ENCODE results near the gene ATP6V0A1. TPM values are rescaled to one million over a fixed set of nuclear protein-coding genes. Genes with fewer than 3 reads are reported as not detected.

ATP6V0A1 gene
- total RNA-seq, 4 donors from 2014 or later, result 51.9 to 74.9 (median 63.9) TPM

- H3K4me1 ChIP-seq, result peaks cover 76 to 94% (median 84%) of the 10 kb centered on the region in 4 donors
- DNase-seq (ENCODE audit: extremely low spot score), result peak; percentile 98
- peak in 2 of 3 experiments; percentile 98 to 99 for TF ChIP-seq CTCF (IDR thresholded peaks at IDR 0.05)
- peak; percentile 67 to 83 for TF ChIP-seq POLR2AphosphoS5 (IDR thresholded peaks at IDR 0.05)
- TF ChIP-seq EP300 (IDR thresholded peaks at IDR 0.05), result no peak
- no peaks in the 10 kb centered on the region for H3K9me3 ChIP-seq
- intact Hi-C loops (cut with DNase I), result loop anchor here (5.0 kb wide), 2 partner anchors 90 to 195 kb away; no protein-coding TSS in a partner anchor
- peaks cover 7 to 47% (median 25%) of the 10 kb centered on the region in 4 donors for H3K36me3 ChIP-seq
- peak overlapping the region; percentile 94 to 98 (median 96) for H3K27ac ChIP-seq (replicated peaks in 1 of 4)
- WGBS, result 6% methylated on average over 9 of the region's 9 CpGs
- no peaks in the 10 kb centered on the region for H3K27me3 ChIP-seq
- no peak overlapping the region for H3K4me3 ChIP-seq
These were observed 58.8 kb downstream of the ATP6V0A1 start for GRCh38 chr17:42517516-42517915.

GRCh38 chr17:42518046-42518754 is 59.5 kb downstream of the ATP6V0A1 start:
- peak; percentile 97 for DNase-seq (ENCODE audit: extremely low spot score)
- peak; percentile 86 to 91 for TF ChIP-seq POLR2AphosphoS5 (IDR thresholded peaks at IDR 0.05)
- no peak for TF ChIP-seq EP300 (IDR thresholded peaks at IDR 0.05)
- TF ChIP-seq POLR2A (IDR thresholded peaks at IDR 0.05; ENCODE audit: low read depth), result no peak
- no peak for TF ChIP-seq CTCF (IDR thresholded peaks at IDR 0.05)
- 26% methylated on average over 7 of the region's 9 CpGs for WGBS
- Histone ChIP-seq H3K9me3 (no peaks in the 10 kb centered on the region), H3K4me1 (peaks cover 73 to 96% (median 83%) of the 10 kb centered on the region in 4 donors), H3K4me3 (peak overlapping the region in 1 of 4 donors; percentile 19), H3K36me3 (peaks cover 7 to 52% (median 27%) of the 10 kb centered on the region in 4 donors), H3K27me3 (no peaks in the 10 kb centered on the region), H3K27ac (replicated peaks in 1 of 4) (peak overlapping the region; percentile 94 to 98 (median 96))
- intact Hi-C loops (cut with DNase I), result loop anchor here (5.0 kb wide), 2 partner anchors 91 to 196 kb away; no protein-coding TSS in a partner anchor

GRCh38 chr17:42518755-42519545 is 60.3 kb downstream of the ATP6V0A1 start:
- peaks cover 5 to 47% (median 24%) of the 10 kb centered on the region in 4 donors for H3K36me3 ChIP-seq
- no peak for DNase-seq (ENCODE audit: extremely low spot score)
- H3K27me3 ChIP-seq, result no peaks in the 10 kb centered on the region
- 36% methylated on average over 4 of the region's 6 CpGs for WGBS
- TF ChIP-seq POLR2A (IDR thresholded peaks at IDR 0.05; ENCODE audit: low read depth), result no peak
- TF ChIP-seq POLR2AphosphoS5 (IDR thresholded peaks at IDR 0.05), result no peak
- TF ChIP-seq CTCF (IDR thresholded peaks at IDR 0.05), result no peak
- no peak for TF ChIP-seq EP300 (IDR thresholded peaks at IDR 0.05)
- no peak overlapping the region for H3K4me3 ChIP-seq
- H3K4me1 ChIP-seq, result peaks cover 72 to 95% (median 84%) of the 10 kb centered on the region in 4 donors
- peak overlapping the region; percentile 94 to 98 (median 96) for H3K27ac ChIP-seq (replicated peaks in 1 of 4)
- no peaks in the 10 kb centered on the region for H3K9me3 ChIP-seq
- intact Hi-C loops (cut with DNase I), result loop anchor here (5.0 kb wide), 2 partner anchors 92 to 197 kb away; no protein-coding TSS in a partner anchor

GRCh38 chr17:42519546-42520491 is 61.1 kb downstream of the ATP6V0A1 start:
- Histone ChIP-seq H3K27ac (replicated peaks in 1 of 4) (peak overlapping the region; percentile 94 to 98 (median 96)), H3K27me3 (no peaks in the 10 kb centered on the region), H3K4me3 (peak overlapping the region in 3 of 4 donors; percentile 2 to 23 (median 9)), H3K9me3 (no peaks in the 10 kb centered on the region), H3K36me3 (peaks cover 0 to 39% (median 16%) of the 10 kb centered on the region in 4 donors), H3K4me1 (peaks cover 74 to 93% (median 86%) of the 10 kb centered on the region in 4 donors)
- intact Hi-C loops (cut with DNase I), result loop anchor here (5.0 kb wide), 2 partner anchors 93 to 198 kb away; no protein-coding TSS in a partner anchor
- DNase-seq (ENCODE audit: extremely low spot score), result peak; percentile 98
- TF ChIP-seq CTCF (IDR thresholded peaks at IDR 0.05), result peak in 1 of 3 experiments; percentile 11
- TF ChIP-seq POLR2AphosphoS5 (IDR thresholded peaks at IDR 0.05), result peak in 1 of 2 donors; percentile 89
- no peak for TF ChIP-seq EP300 (IDR thresholded peaks at IDR 0.05)
- peak; percentile 4 for TF ChIP-seq POLR2A (IDR thresholded peaks at IDR 0.05; ENCODE audit: low read depth)
- WGBS, result 0% methylated on average over 7 of the region's 12 CpGs
